GM18870 (cell line): ENCODE results near the gene ALKAL2.

Experiments
- ATAC-seq: cut with Tn5 transposase; IDR thresholded peaks from one replicate; pipeline ENCODE4 v1.9.1; 2021; ENCODE audit warnings: moderate library complexity; ENCODE audit not compliant: unreplicated experiment

Gene ALKAL2

GRCh38 chr2:249538-250042 is 38.3 kb downstream of the ALKAL2 start:
- ATAC-seq = no peak

- no peak for ATAC-seq
Observed at GRCh38 chr2:248724-249123, 39.2 kb downstream of the ALKAL2 start.

- ATAC-seq = no peak
Observed at GRCh38 chr2:246489-247144, 41.3 kb downstream of the ALKAL2 start.

- no peak for ATAC-seq
Observed at GRCh38 chr2:244547-244946, 43.3 kb downstream of the ALKAL2 start.

- ATAC-seq = no peak
Observed at GRCh38 chr2:238869-239268, 49.0 kb downstream of the ALKAL2 start.

- no peak for ATAC-seq
Observed at GRCh38 chr2:238431-238830, 49.5 kb downstream of the ALKAL2 start.

- no peak for ATAC-seq
Observed at GRCh38 chr2:237878-238277, 50.0 kb downstream of the ALKAL2 start.

GRCh38 chr2:236993-237539 is 50.8 kb downstream of the ALKAL2 start:
- ATAC-seq = no peak

GRCh38 chr2:234421-234820 is 53.5 kb downstream of the ALKAL2 start:
- no peak for ATAC-seq

- ATAC-seq = no peak
Observed at GRCh38 chr2:233030-233429, 54.9 kb downstream of the ALKAL2 start.

- no peak for ATAC-seq
Observed at GRCh38 chr2:231521-232185, 56.2 kb downstream of the ALKAL2 start.
